ENCODE data around the gene CLDN9. TPM values are rescaled to one million over a fixed set of nuclear protein-coding genes. Genes with fewer than 3 reads are reported as not detected.

The CLDN9 gene
- polyA plus RNA-seq, 2 of the 4 experiments (the other 2 are of a cell fraction): 0.03 to 0.06 TPM

- Histone ChIP-seq H3K27ac (peak overlapping the region; percentile 35 to 78; a peak in 5 of 6 replicates), H3K4me3 (peak overlapping the region; percentile 51), H3K4me2 (peak overlapping the region; percentile 100), H3K9me3 (no peaks in the 10 kb centered on the region), H3K4me1 (peaks cover 15% of the 10 kb centered on the region; the same call in 2 of the 3 replicates)
- TF ChIP-seq HOXB13 (CRISPR knock-in tag; IDR thresholded peaks at IDR 0.05; ENCODE audit: low read depth) (no peak), USF2 (IDR thresholded peaks at IDR 0.05) (no peak), GATA3 (IDR thresholded peaks at IDR 0.05; ENCODE audit: borderline replicate concordance) (no peak), ZFP36 (IDR thresholded peaks at IDR 0.05; ENCODE audit: borderline replicate concordance, partially characterized antibody) (no peak), FOSB (CRISPR knock-in tag; IDR thresholded peaks at IDR 0.05) (no peak), ATOH8 (CRISPR knock-in tag; IDR thresholded peaks at IDR 0.05; ENCODE audit: low read depth) (no peak), POLR2AphosphoS2 (conservative IDR thresholded peaks at IDR 0.05; ENCODE audit: low read length) (no peak), RCOR1 (IDR thresholded peaks at IDR 0.05; ENCODE audit: low read depth, low read length) (no peak), NR3C1 (IDR thresholded peaks at IDR 0.05) (no peak), MAZ (IDR thresholded peaks at IDR 0.05; ENCODE audit: borderline replicate concordance, low read depth, low read length) (no peak), CBX8 (IDR thresholded peaks at IDR 0.05) (no peak), SMC3 (IDR thresholded peaks at IDR 0.05) (no peak), CEBPB (IDR thresholded peaks at IDR 0.05) (no peak), TP53 (CRISPR knock-in tag; IDR thresholded peaks at IDR 0.05) (no peak), EP300 (IDR thresholded peaks at IDR 0.05) (no peak)
- TF ChIP-seq, protein P1, sequence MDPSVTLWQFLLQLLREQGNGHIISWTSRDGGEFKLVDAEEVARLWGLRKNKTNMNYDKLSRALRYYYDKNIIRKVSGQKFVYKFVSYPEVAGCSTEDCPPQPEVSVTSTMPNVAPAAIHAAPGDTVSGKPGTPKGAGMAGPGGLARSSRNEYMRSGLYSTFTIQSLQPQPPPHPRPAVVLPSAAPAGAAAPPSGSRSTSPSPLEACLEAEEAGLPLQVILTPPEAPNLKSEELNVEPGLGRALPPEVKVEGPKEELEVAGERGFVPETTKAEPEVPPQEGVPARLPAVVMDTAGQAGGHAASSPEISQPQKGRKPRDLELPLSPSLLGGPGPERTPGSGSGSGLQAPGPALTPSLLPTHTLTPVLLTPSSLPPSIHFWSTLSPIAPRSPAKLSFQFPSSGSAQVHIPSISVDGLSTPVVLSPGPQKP (IDR thresholded peaks at IDR 0.05; ENCODE audit: low read depth, low read length): no peak
- TF ChIP-seq, protein P2, sequence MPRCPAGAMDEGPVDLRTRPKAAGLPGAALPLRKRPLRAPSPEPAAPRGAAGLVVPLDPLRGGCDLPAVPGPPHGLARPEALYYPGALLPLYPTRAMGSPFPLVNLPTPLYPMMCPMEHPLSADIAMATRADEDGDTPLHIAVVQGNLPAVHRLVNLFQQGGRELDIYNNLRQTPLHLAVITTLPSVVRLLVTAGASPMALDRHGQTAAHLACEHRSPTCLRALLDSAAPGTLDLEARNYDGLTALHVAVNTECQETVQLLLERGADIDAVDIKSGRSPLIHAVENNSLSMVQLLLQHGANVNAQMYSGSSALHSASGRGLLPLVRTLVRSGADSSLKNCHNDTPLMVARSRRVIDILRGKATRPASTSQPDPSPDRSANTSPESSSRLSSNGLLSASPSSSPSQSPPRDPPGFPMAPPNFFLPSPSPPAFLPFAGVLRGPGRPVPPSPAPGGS (IDR thresholded peaks at IDR 0.05): no peak
- CTCF ChIA-PET: interaction anchor here (0.6 to 8.1 kb wide), 8 partner anchors 8 to 67 kb away, joined by 3 to 97 read pairs (median 3); no protein-coding TSS in a partner anchor
- WGBS (ENCODE audit: missing lambda C conversion rate): 0% methylated on average over 13 of the region's 68 CpGs
- no peak for FAIRE-seq
- POLR2A ChIA-PET: interaction anchor here (0.6 to 1.1 kb wide), 5 partner anchors 15 to 210 kb away, joined by 3 to 6 read pairs (median 5); partner anchors contain the start of gene PKMYT1
- DNase-seq (ENCODE audit: low read depth in 1 of 2, low spot score in 1 of 2): peak; percentile 84 to 88
- ATAC-seq: peak; percentile 12 to 59
Measured at GRCh38 chr16:2964475-2965336, 48.0 kb upstream of the CLDN9 start.

- DNase-seq (ENCODE audit: low read depth in 1 of 2, low spot score in 1 of 2): no peak
- FAIRE-seq: no peak
- Histone ChIP-seq H3K4me3 (no peak overlapping the region), H3K9me3 (no peaks in the 10 kb centered on the region), H3K4me2 (no peak overlapping the region), H3K4me1 (peaks cover 26% of the 10 kb centered on the region), H3K27ac (no peak overlapping the region)
- POLR2A ChIA-PET: no interaction called here
- TF ChIP-seq RARB (CRISPR knock-in tag; IDR thresholded peaks at IDR 0.05): no peak
- no peak for TF ChIP-seq HDAC2 (IDR thresholded peaks at IDR 0.05)
- no peak for TF ChIP-seq NPAS2 (CRISPR knock-in tag; IDR thresholded peaks at IDR 0.05; ENCODE audit: borderline replicate concordance)
- TF ChIP-seq ZSCAN20 (CRISPR knock-in tag; IDR thresholded peaks at IDR 0.05): no peak
- TF ChIP-seq NR3C1 (IDR thresholded peaks at IDR 0.05): no peak
- TF ChIP-seq, protein P3, sequence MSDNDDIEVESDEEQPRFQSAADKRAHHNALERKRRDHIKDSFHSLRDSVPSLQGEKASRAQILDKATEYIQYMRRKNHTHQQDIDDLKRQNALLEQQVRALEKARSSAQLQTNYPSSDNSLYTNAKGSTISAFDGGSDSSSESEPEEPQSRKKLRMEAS (IDR thresholded peaks at IDR 0.05): no peak
- TF ChIP-seq FOXS1 (CRISPR knock-in tag; IDR thresholded peaks at IDR 0.05): no peak
- TF ChIP-seq POLR2A (IDR thresholded peaks at IDR 0.05; ENCODE audit: low read length): no peak
- no peak for TF ChIP-seq ESRRA (IDR thresholded peaks at IDR 0.05; ENCODE audit: borderline replicate concordance, low read length)
- no peak for TF ChIP-seq EP300 (IDR thresholded peaks at IDR 0.05)
- TF ChIP-seq EHMT2 (IDR thresholded peaks at IDR 0.05; ENCODE audit: low read depth): no peak
- no peak for TF ChIP-seq TFCP2L1 (CRISPR knock-in tag; IDR thresholded peaks at IDR 0.05)
- TF ChIP-seq RAD21 (conservative IDR thresholded peaks at IDR 0.05 in 1 of 2, IDR thresholded peaks at IDR 0.05 in 1 of 2): no peak
- TF ChIP-seq SMC3 (IDR thresholded peaks at IDR 0.05): no peak
- no peak for TF ChIP-seq RNF2 (IDR thresholded peaks at IDR 0.05; ENCODE audit: borderline replicate concordance, low read depth)
- TF ChIP-seq MAFK (IDR thresholded peaks at IDR 0.05; ENCODE audit: partially characterized antibody): no peak
- TF ChIP-seq PHF8 (IDR thresholded peaks at IDR 0.05; ENCODE audit: borderline replicate concordance, low read depth): no peak
- no peak for TF ChIP-seq HOXA7 (CRISPR knock-in tag; IDR thresholded peaks at IDR 0.05)
- TF ChIP-seq CHD4 (IDR thresholded peaks at IDR 0.05; ENCODE audit: borderline replicate concordance): no peak
- TF ChIP-seq NFE2L2 (conservative IDR thresholded peaks at IDR 0.05; ENCODE audit: low read length): no peak
- CTCF ChIA-PET: interaction anchor here (0.7 to 8.1 kb wide), 5 partner anchors 12 to 18 kb away, joined by 3 to 97 read pairs (median 6); no protein-coding TSS in a partner anchor
- ATAC-seq: no peak
- 95% methylated on average over 25 of the region's 39 CpGs for WGBS (ENCODE audit: missing lambda C conversion rate)
Measured at GRCh38 chr16:2966043-2966807, 46.5 kb upstream of the CLDN9 start.

All from A549 (cell line).